ENCODE results near the gene PCDHGB2.

- peak; percentile 12 to 40 for TF ChIP-seq POLR2A (IDR thresholded peaks at IDR 0.05)
- peak; percentile 11 to 57 (median 15) for TF ChIP-seq CTCF (IDR thresholded peaks at IDR 0.05)
- peak in 1 of 2 donors; percentile 52 for TF ChIP-seq EP300 (IDR thresholded peaks at IDR 0.05)
These were observed 33.5 kb upstream of the PCDHGB2 start for GRCh38 chr5:141326088-141326854.

Measured in tibial nerve (tissue), 4 donors.